Measurements from ENCODE around the gene LNPK.
"Not testable (repeated sequence)": the region's sequence is repeated elsewhere in the genome, so short reads cannot be mapped to it uniquely, and the experiment has no call there.

LNPK gene

GRCh38 chr2:176001916-176002687, at the start of gene LNPK:
TSS of gene LNPK (minus strand) at chr2:176002267. CDS start at chr2:175995584, 6,683 bp downstream.
- DNase-seq (ENCODE audit: low read depth in 3 of 3, low spot score in 1 of 3): peak; percentile 56 to 89 (median 74)

GRCh38 chr2:176039375-176039774, 37.3 kb upstream of the LNPK start:
- no peak for DNase-seq (ENCODE audit: low read depth in 3 of 3, low spot score in 1 of 3)

GRCh38 chr2:176038694-176039093, 36.6 kb upstream of the LNPK start:
- DNase-seq (ENCODE audit: low read depth in 3 of 3, low spot score in 1 of 3): no peak

- DNase-seq (ENCODE audit: low read depth in 3 of 3, low spot score in 1 of 3): no peak
Measured at GRCh38 chr2:176035013-176035691, 33.1 kb upstream of the LNPK start.

- DNase-seq (ENCODE audit: low read depth in 3 of 3, low spot score in 1 of 3): no peak
Measured at GRCh38 chr2:176027806-176028205, 25.7 kb upstream of the LNPK start.

- DNase-seq (ENCODE audit: low read depth in 3 of 3, low spot score in 1 of 3): no peak
Measured at GRCh38 chr2:176025932-176026331, 23.9 kb upstream of the LNPK start.

- DNase-seq (ENCODE audit: low read depth in 3 of 3, low spot score in 1 of 3): no peak
Measured at GRCh38 chr2:176024083-176024482, 22.0 kb upstream of the LNPK start.

GRCh38 chr2:176022048-176022447, 20.0 kb upstream of the LNPK start:
- DNase-seq (ENCODE audit: low read depth in 3 of 3, low spot score in 1 of 3): no peak

- no peak for DNase-seq (ENCODE audit: low read depth in 3 of 3, low spot score in 1 of 3)
Measured at GRCh38 chr2:176020400-176020799, 18.3 kb upstream of the LNPK start.

- no peak for DNase-seq (ENCODE audit: low read depth in 3 of 3, low spot score in 1 of 3)
Measured at GRCh38 chr2:176018708-176019107, 16.6 kb upstream of the LNPK start.

GRCh38 chr2:176009445-176009844, 7.4 kb upstream of the LNPK start:
- DNase-seq (ENCODE audit: low read depth in 3 of 3, low spot score in 1 of 3): no peak

GRCh38 chr2:176004934-176005333, 2.9 kb upstream of the LNPK start:
- DNase-seq (ENCODE audit: low read depth in 3 of 3, low spot score in 1 of 3): no peak

- DNase-seq (ENCODE audit: low read depth in 3 of 3, low spot score in 1 of 3): no peak
Measured at GRCh38 chr2:176003958-176004357, 1.9 kb upstream of the LNPK start.

- no peak for DNase-seq (ENCODE audit: low read depth in 3 of 3, low spot score in 1 of 3)
Measured at GRCh38 chr2:176002688-176003210, 682 bp upstream of the LNPK start.

- peak in 2 of 3 donors; percentile 4 to 27 for DNase-seq (ENCODE audit: low read depth in 3 of 3, low spot score in 1 of 3)
Measured at GRCh38 chr2:176001281-176001915, 669 bp downstream of the LNPK start.

- DNase-seq (ENCODE audit: low read depth in 3 of 3, low spot score in 1 of 3): no peak
Measured at GRCh38 chr2:175999283-175999819, 2.7 kb downstream of the LNPK start.

- no peak for DNase-seq (ENCODE audit: low read depth in 3 of 3, low spot score in 1 of 3)
Measured at GRCh38 chr2:175990099-175990498, 12.0 kb downstream of the LNPK start.

- not testable (repeated sequence) for DNase-seq (ENCODE audit: low read depth in 3 of 3, low spot score in 1 of 3)
Measured at GRCh38 chr2:175987126-175987525, 14.9 kb downstream of the LNPK start.

- DNase-seq (ENCODE audit: low read depth in 3 of 3, low spot score in 1 of 3): no peak
Measured at GRCh38 chr2:175984846-175985245, 17.2 kb downstream of the LNPK start.

- DNase-seq (ENCODE audit: low read depth in 3 of 3, low spot score in 1 of 3): no peak
Measured at GRCh38 chr2:175981551-175981950, 20.5 kb downstream of the LNPK start.

- no peak for DNase-seq (ENCODE audit: low read depth in 3 of 3, low spot score in 1 of 3)
Measured at GRCh38 chr2:175976391-175977157, 25.5 kb downstream of the LNPK start.

All from stimulated activated CD4-positive, alpha-beta T cell treated with anti-CD3 and anti-CD28 coated beads, TNF-alpha, amount 100 ng/mL, for 1 hour (primary cell).